ENCODE measurements around the gene CCT5.
"Not testable (repeated sequence)": the region's sequence is repeated elsewhere in the genome, so short reads cannot be mapped to it uniquely, and the experiment has no call there.

The CCT5 gene

GRCh38 chr5:10272875-10273209 lies 22.8 kb downstream of the CCT5 start:
- H3K27me3 Mint-ChIP-seq, result peaks cover 10 to 32% of the 10 kb centered on the region in 2 donors
- not testable (repeated sequence) for H3K9me3 Mint-ChIP-seq; ATAC-seq (replicated peaks); H3K4me1 Mint-ChIP-seq (ENCODE audit: low read depth in 2 of 2); DNase-seq; H3K36me3 Mint-ChIP-seq (ENCODE audit: insufficient read depth); H3K4me3 Mint-ChIP-seq; H3K27ac Mint-ChIP-seq

- no peak overlapping the region for H3K4me3 Mint-ChIP-seq
- no peaks in the 10 kb centered on the region for H3K36me3 Mint-ChIP-seq (ENCODE audit: insufficient read depth)
- ATAC-seq (replicated peaks) (no peak), DNase-seq (no peak)
- H3K9me3 Mint-ChIP-seq, result no peaks in the 10 kb centered on the region
- H3K27ac Mint-ChIP-seq, result no peak overlapping the region
- H3K27me3 Mint-ChIP-seq, result peaks cover 15 to 32% of the 10 kb centered on the region in 2 donors
- H3K4me1 Mint-ChIP-seq (ENCODE audit: low read depth in 2 of 2), result peaks cover 0 to 2% of the 10 kb centered on the region in 2 donors
These were observed 25.4 kb downstream of the CCT5 start for GRCh38 chr5:10275460-10275859.

- H3K4me3 Mint-ChIP-seq, result no peak overlapping the region
- no peak overlapping the region for H3K27ac Mint-ChIP-seq
- peaks cover 15 to 32% of the 10 kb centered on the region in 2 donors for H3K27me3 Mint-ChIP-seq
- ATAC-seq (replicated peaks), result no peak
- no peaks in the 10 kb centered on the region for H3K36me3 Mint-ChIP-seq (ENCODE audit: insufficient read depth)
- DNase-seq, result no peak
- peaks cover 0 to 2% of the 10 kb centered on the region in 2 donors for H3K4me1 Mint-ChIP-seq (ENCODE audit: low read depth in 2 of 2)
- no peaks in the 10 kb centered on the region for H3K9me3 Mint-ChIP-seq
These were observed 25.9 kb downstream of the CCT5 start for GRCh38 chr5:10275991-10276390.

DNA sequence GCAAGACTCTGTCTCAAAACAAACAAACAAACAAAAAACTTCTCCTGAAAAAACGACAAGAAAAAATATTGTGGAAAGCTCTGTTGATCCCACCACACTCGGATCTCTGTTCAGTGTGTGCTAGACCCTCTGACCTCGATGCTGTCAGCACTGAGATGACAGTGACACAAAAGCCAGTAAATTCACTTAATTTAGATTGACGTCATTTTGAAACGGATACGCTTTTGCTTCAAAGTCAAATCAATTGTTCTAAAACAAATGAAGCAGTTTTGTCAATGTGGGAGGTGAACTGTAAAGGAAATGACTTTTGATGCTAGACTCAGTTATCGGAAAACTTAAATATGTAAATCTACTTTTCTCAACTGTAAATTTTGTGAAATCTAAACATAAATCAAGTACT lies 26.6 kb downstream of the CCT5 start:
- Mint-ChIP-seq H3K27ac (no peak overlapping the region), H3K9me3 (no peaks in the 10 kb centered on the region), H3K4me1 (ENCODE audit: low read depth in 2 of 2) (peaks cover 0 to 2% of the 10 kb centered on the region in 2 donors), H3K4me3 (no peak overlapping the region), H3K36me3 (ENCODE audit: insufficient read depth) (no peaks in the 10 kb centered on the region), H3K27me3 (peaks cover 15 to 29% of the 10 kb centered on the region in 2 donors)
- ATAC-seq (replicated peaks) (no peak), DNase-seq (no peak)

GRCh38 chr5:10277773-10278630 lies 27.9 kb downstream of the CCT5 start:
- ATAC-seq (replicated peaks) (no peak), DNase-seq (no peak)
- no peaks in the 10 kb centered on the region for H3K36me3 Mint-ChIP-seq (ENCODE audit: insufficient read depth)
- no peak overlapping the region for H3K27ac Mint-ChIP-seq
- peaks cover 9 to 16% of the 10 kb centered on the region in 2 donors for H3K27me3 Mint-ChIP-seq
- H3K4me3 Mint-ChIP-seq, result no peak overlapping the region
- peaks cover 0 to 2% of the 10 kb centered on the region in 2 donors for H3K4me1 Mint-ChIP-seq (ENCODE audit: low read depth in 2 of 2)
- no peaks in the 10 kb centered on the region for H3K9me3 Mint-ChIP-seq

- no peak overlapping the region for H3K27ac Mint-ChIP-seq
- H3K9me3 Mint-ChIP-seq, result no peaks in the 10 kb centered on the region
- ATAC-seq (replicated peaks) (no peak), DNase-seq (no peak)
- H3K27me3 Mint-ChIP-seq, result peaks cover 8 to 9% of the 10 kb centered on the region in 2 donors
- no peak overlapping the region for H3K4me3 Mint-ChIP-seq
- peaks cover 2 to 4% of the 10 kb centered on the region in 2 donors for H3K4me1 Mint-ChIP-seq (ENCODE audit: low read depth in 2 of 2)
- no peaks in the 10 kb centered on the region for H3K36me3 Mint-ChIP-seq (ENCODE audit: insufficient read depth)
These were observed 28.7 kb downstream of the CCT5 start for GRCh38 chr5:10278658-10279279.

- no peak for ATAC-seq (replicated peaks)
- peaks cover 3 to 9% of the 10 kb centered on the region in 2 donors for H3K27me3 Mint-ChIP-seq
These were observed 29.2 kb downstream of the CCT5 start for GRCh38 chr5:10279328-10279727.

DNA sequence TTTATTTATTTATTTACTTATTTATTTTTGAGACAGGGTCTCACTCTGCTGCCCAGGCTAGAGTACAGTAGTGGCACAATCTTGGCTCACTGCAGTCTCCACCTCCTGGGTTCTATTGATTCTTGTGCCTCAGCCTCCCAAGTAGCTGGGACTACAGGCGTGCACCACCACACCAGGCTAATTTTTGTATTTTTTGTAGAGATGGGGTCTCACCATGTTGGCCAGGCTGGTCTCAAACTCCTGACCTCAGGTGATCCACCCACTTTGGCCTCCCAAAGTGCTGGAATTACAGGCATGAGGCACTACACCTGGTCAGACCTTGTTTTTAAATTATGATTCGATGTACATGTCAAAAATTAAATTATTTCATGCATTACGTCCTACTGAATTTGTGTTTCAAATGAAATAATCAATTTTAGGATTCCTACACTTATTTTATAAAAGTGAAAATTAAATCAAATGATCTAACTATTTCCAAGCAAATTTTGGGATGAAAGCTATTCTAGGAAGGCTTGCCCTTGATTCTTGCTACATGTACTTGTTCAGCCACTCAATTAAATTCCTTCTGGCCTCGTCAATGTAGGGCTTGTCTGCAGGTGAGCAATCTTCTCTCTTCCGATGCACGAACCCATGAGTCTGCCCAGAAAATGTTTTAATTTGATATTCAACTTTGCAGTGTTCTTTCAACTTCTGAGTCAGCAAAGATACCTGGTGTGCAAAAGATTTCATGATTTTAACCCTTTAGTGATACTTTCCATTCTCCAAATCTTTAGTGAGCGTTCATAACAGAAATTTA lies 30.0 kb downstream of the CCT5 start:
- Mint-ChIP-seq H3K9me3 (no peaks in the 10 kb centered on the region), H3K27me3 (peaks cover 0 to 8% of the 10 kb centered on the region in 2 donors), H3K4me3 (no peak overlapping the region), H3K27ac (no peak overlapping the region), H3K4me1 (ENCODE audit: low read depth in 2 of 2) (peaks cover 3 to 4% of the 10 kb centered on the region in 2 donors), H3K36me3 (ENCODE audit: insufficient read depth) (no peaks in the 10 kb centered on the region)
- DNase-seq (no peak), ATAC-seq (replicated peaks) (no peak)

More at GRCh38 chr5:10279328-10279727, 29.2 kb downstream of the CCT5 start:
- no peak overlapping the region for H3K4me3 Mint-ChIP-seq
- H3K9me3 Mint-ChIP-seq, result no peaks in the 10 kb centered on the region
- H3K4me1 Mint-ChIP-seq (ENCODE audit: low read depth in 2 of 2), result peaks cover 4% of the 10 kb centered on the region in 2 donors
- no peak overlapping the region for H3K27ac Mint-ChIP-seq
- DNase-seq, result no peak
- no peaks in the 10 kb centered on the region for H3K36me3 Mint-ChIP-seq (ENCODE audit: insufficient read depth)

DNA sequence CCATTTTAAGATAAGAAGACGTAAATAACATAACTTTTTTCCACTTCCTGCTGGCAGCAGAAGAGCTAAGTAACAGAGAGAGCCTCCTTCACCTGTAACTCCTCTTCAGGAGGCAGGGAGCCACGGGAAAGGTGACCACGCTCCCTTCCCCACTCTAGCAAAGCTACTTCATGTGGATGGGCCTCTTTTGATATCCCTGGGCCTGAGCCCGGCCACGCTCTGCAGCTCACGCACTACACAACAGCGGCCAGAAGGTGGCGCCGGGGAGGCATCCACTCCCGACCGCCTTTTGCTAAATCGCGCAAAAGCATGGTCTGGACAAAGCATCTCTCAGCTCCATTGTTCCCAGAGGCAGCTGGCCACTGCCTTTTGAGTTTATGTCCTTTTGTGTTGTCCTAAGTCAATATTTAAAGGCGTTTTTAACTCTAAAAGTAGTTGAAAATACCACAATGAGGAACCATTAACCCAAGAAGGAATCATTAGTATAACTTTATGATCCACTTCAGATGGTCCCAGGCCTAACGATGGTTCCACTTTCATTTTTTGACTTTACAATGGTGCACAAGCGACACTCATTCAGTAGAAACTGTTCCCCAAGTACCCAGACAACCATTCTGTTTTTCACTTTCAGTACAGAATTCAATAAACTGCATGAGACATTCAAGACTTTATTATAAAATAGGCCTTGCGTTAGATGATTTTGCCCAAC lies 34.0 kb downstream of the CCT5 start:
- Mint-ChIP-seq H3K4me1 (ENCODE audit: low read depth in 2 of 2) (peaks cover 1 to 4% of the 10 kb centered on the region in 2 donors), H3K27me3 (peaks cover 0 to 11% of the 10 kb centered on the region in 2 donors), H3K4me3 (no peak overlapping the region), H3K9me3 (no peaks in the 10 kb centered on the region), H3K27ac (no peak overlapping the region), H3K36me3 (ENCODE audit: insufficient read depth) (no peaks in the 10 kb centered on the region)
- ATAC-seq (replicated peaks) (peak; percentile 97), DNase-seq (peak; percentile 71 to 77 (median 73))

DNA sequence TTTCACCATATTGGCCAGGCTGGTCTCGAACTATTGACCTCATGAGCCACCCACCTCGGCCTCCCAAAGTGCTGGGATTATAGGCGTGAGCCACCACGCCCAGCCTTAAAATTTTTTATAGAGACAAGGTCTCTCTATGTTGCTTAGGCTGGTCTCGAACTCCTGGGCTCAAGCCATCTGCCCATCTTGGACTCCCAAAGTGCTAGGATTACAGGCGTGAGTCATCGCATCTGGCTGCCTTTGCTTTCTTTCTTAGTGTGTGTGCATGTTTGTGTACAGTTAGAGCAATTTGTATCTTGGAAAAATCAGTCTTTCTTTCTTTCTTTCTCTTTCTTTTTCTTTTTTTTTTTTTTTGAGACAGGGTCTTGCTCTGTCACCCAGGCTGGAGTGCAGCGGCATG lies 35.3 kb downstream of the CCT5 start:
- not testable (repeated sequence) for H3K36me3 Mint-ChIP-seq (ENCODE audit: insufficient read depth); H3K4me3 Mint-ChIP-seq; H3K9me3 Mint-ChIP-seq; H3K4me1 Mint-ChIP-seq (ENCODE audit: low read depth in 2 of 2); ATAC-seq (replicated peaks); DNase-seq; H3K27ac Mint-ChIP-seq
- peaks cover 0 to 11% of the 10 kb centered on the region in 2 donors for H3K27me3 Mint-ChIP-seq

GRCh38 chr5:10286162-10286861 lies 36.2 kb downstream of the CCT5 start:
- Mint-ChIP-seq H3K4me3 (no peak overlapping the region), H3K27me3 (peaks cover 6 to 21% of the 10 kb centered on the region in 2 donors), H3K9me3 (no peaks in the 10 kb centered on the region), H3K36me3 (ENCODE audit: insufficient read depth) (peaks cover 2% of the 10 kb centered on the region), H3K4me1 (ENCODE audit: low read depth in 2 of 2) (peaks cover 1 to 4% of the 10 kb centered on the region in 2 donors), H3K27ac (no peak overlapping the region)
- no peak for ATAC-seq (replicated peaks)
- no peak for DNase-seq

DNA sequence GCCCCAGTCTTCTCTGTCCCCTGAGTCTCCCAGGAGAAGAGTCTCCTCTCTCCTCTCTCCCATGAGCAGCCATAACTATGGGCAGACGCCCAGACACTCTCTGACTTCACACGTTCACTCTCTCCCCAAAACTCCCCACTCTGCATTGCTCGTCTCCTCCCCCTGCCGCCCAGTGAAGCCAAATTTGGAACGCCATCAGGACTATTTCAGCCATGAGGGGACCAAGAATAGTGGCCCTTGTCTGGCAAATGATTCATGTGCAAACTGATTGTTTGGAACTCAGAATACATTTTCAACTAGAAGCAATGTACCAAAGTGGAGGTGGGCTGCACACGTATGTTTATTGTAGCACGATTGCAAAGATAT lies 36.8 kb downstream of the CCT5 start:
- Mint-ChIP-seq H3K4me1 (ENCODE audit: low read depth in 2 of 2) (peaks cover 1 to 4% of the 10 kb centered on the region in 2 donors), H3K36me3 (ENCODE audit: insufficient read depth) (peaks cover 2% of the 10 kb centered on the region), H3K27me3 (peaks cover 6 to 22% of the 10 kb centered on the region in 2 donors), H3K27ac (no peak overlapping the region), H3K4me3 (no peak overlapping the region), H3K9me3 (no peaks in the 10 kb centered on the region)
- ATAC-seq (replicated peaks), result no peak
- DNase-seq, result no peak
